ENCODE measurements around the gene JPH3.

Gene JPH3

DNA sequence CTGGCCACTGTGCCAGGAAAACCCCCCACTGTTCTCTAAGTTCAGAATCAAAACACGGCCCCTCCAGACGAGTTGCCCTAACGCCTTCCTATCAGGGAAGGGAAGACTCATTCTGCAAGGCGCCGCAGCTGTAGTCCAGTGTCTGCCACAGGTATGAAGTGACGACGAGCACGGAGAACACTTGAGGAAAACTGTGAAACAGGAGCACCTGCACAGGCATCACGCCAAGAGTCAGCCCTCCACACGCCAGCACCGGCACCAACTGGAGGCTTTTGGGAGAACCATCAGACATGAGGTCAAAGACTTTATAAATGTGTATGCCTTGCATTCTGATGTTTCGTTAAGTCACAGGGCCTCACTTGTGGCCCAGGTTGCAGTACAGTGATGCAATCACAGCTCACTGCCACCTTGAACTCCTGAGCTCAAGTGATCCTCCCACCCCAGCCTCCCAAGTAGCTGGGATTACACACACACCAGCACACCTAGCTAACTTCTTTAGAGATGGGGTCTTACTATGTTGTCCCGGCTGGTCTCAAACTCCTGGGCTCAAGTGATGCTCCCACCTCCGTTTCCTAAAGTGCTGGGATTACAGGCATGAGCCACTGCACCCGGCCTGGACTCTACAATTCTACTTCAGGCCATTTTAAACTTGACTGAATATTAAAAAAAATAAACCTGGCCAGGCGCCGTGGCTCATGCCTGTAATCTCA, 140.6 kb downstream of the JPH3 start:
- TF ChIP-seq, protein P1, sequence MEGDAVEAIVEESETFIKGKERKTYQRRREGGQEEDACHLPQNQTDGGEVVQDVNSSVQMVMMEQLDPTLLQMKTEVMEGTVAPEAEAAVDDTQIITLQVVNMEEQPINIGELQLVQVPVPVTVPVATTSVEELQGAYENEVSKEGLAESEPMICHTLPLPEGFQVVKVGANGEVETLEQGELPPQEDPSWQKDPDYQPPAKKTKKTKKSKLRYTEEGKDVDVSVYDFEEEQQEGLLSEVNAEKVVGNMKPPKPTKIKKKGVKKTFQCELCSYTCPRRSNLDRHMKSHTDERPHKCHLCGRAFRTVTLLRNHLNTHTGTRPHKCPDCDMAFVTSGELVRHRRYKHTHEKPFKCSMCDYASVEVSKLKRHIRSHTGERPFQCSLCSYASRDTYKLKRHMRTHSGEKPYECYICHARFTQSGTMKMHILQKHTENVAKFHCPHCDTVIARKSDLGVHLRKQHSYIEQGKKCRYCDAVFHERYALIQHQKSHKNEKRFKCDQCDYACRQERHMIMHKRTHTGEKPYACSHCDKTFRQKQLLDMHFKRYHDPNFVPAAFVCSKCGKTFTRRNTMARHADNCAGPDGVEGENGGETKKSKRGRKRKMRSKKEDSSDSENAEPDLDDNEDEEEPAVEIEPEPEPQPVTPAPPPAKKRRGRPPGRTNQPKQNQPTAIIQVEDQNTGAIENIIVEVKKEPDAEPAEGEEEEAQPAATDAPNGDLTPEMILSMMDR (IDR thresholded peaks at IDR 0.05; ENCODE audit: extremely low read depth, insufficient read depth, missing control alignments), result no peak
- no peak for DNase-seq (ENCODE audit: low spot score)
- in situ Hi-C loops (cut with MboI; ENCODE audit: low pct_unique_long_range_greater_than_20kb, low sequenced_read_pairs, unreplicated experiment), result no loop called here

DNA sequence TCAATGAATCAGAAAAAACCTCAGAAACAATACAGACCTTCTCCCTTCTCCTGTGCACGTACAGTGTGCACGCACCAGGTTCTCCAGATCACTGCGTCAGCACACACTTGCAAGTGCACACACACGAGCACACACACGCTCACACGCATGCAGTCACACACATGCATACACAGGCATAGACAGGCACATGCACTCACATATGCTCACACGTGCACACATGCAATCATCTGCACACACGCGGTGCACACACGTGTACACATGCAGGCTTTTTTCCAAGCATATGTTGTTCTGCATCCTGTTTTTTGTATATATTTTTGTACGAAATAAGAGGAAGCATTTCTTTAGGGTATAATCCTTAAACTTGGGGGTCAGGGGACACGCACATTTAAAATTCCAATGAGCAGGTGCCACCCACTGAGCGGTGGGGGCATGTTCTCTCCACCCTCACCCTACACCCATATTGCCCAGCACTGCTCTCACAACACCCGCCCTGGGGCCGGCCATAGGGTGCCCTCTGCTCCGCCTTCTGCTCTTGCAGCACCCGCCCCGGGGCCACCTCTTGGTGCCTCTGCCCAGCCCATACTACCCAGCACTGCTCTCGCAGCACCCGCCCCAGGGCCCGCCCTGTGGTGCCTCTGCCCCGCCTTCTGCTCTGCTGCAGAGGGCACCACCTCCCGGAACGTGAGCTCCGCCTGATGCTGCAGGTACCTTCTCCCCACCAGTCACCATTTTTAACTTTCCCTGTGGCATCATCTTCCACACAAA, 142.6 kb downstream of the JPH3 start:
- TF ChIP-seq, protein P1 (IDR thresholded peaks at IDR 0.05; ENCODE audit: extremely low read depth, insufficient read depth, missing control alignments), result no peak
- in situ Hi-C loops (cut with MboI; ENCODE audit: low pct_unique_long_range_greater_than_20kb, low sequenced_read_pairs, unreplicated experiment), result no loop called here
- no peak for DNase-seq (ENCODE audit: low spot score)

DNA sequence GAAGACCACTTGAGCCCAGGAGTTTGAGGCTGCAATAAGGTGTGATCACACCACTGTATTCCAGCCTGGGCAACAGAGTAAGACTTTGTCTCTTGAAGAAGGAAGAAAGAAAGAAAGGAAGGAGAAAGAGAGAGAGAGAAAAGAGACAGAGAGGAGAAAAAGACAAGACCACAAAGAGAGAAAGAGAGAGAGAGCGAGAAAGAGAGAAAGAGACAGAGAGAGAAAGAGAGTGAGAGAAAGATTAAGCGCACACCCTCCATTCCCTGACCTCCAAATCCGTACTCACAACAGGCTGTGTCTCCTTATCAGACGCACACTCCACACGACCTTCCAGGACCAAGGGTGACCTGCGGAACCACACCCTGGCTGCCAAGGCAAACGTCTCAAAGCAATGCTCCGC, 143.9 kb downstream of the JPH3 start:
- TF ChIP-seq, protein P1 (IDR thresholded peaks at IDR 0.05; ENCODE audit: extremely low read depth, insufficient read depth, missing control alignments), result no peak
- DNase-seq (ENCODE audit: low spot score), result no peak
- in situ Hi-C loops (cut with MboI; ENCODE audit: low pct_unique_long_range_greater_than_20kb, low sequenced_read_pairs, unreplicated experiment), result no loop called here
